ENCODE results near the gene ZBTB16. TPM values are rescaled to one million over a fixed set of nuclear protein-coding genes. Genes with fewer than 3 reads are reported as not detected.

Gene ZBTB16
- total RNA-seq, 2 experiments from 2014 or later: 19.1 to 20.6 TPM

GRCh38 chr11:114026355-114026754, 33.2 kb upstream of the ZBTB16 start:
- Histone ChIP-seq H3K9me3 (ENCODE audit: control insufficient read depth in 1 of 2, insufficient read depth in 1 of 2, low read length in 2 of 2) (no peaks in the 10 kb centered on the region), H3K27ac (ENCODE audit: low read depth in 1 of 2, low read length in 2 of 2) (no peak overlapping the region), H3K4me3 (ENCODE audit: low read length) (no peak overlapping the region), H3K4me1 (ENCODE audit: insufficient read depth, low read length) (peaks cover 5% of the 10 kb centered on the region), H3K27me3 (ENCODE audit: control insufficient read depth in 1 of 2, insufficient read depth in 2 of 2, low read length in 2 of 2) (no peaks in the 10 kb centered on the region), H3K36me3 (ENCODE audit: insufficient read depth, low read length) (no peaks in the 10 kb centered on the region)
- intact Hi-C loops (cut with DNase I, micrococcal nuclease): no loop called here
- Mint-ChIP-seq H3K27ac (no peak overlapping the region), H3K4me3 (no peak overlapping the region), H3K36me3 (ENCODE audit: low read depth) (no peaks in the 10 kb centered on the region), H3K27me3 (peaks cover 11% of the 10 kb centered on the region), H3K9me3 (no peaks in the 10 kb centered on the region), H3K4me1 (ENCODE audit: low read depth) (peaks cover 8% of the 10 kb centered on the region)
- CTCF ChIA-PET: no interaction called here
- POLR2A ChIA-PET: interaction anchor here (1.1 kb wide), 1 partner anchor 78 kb away, joined by 3 read pairs; no protein-coding TSS in a partner anchor
- DNase-seq (peak in 5 of 14 experiments; percentile 9 to 69 (median 57)), ATAC-seq (ENCODE audit: poor library complexity) (peak; percentile 71)
- TF ChIP-seq CTCF (IDR thresholded peaks at IDR 0.05): peak; percentile 33

GRCh38 chr11:114027391-114027790, 32.1 kb upstream of the ZBTB16 start:
- peaks cover 11% of the 10 kb centered on the region for H3K27me3 Mint-ChIP-seq
- no peaks in the 10 kb centered on the region for H3K9me3 Mint-ChIP-seq
- ATAC-seq (ENCODE audit: poor library complexity): no peak

GRCh38 chr11:114027926-114028325, 31.6 kb upstream of the ZBTB16 start:
- POLR2A ChIA-PET: no interaction called here
- intact Hi-C loops (cut with DNase I, micrococcal nuclease): no loop called here
- TF ChIP-seq CTCF (IDR thresholded peaks at IDR 0.05): no peak

More at GRCh38 chr11:114027391-114027790, 32.1 kb upstream of the ZBTB16 start:
- POLR2A ChIA-PET: no interaction called here
- intact Hi-C loops (cut with DNase I, micrococcal nuclease): no loop called here
- H3K4me1 Mint-ChIP-seq (ENCODE audit: low read depth): peaks cover 8% of the 10 kb centered on the region
- Histone ChIP-seq H3K27me3 (ENCODE audit: control insufficient read depth in 1 of 2, insufficient read depth in 2 of 2, low read length in 2 of 2) (no peaks in the 10 kb centered on the region), H3K27ac (ENCODE audit: low read depth in 1 of 2, low read length in 2 of 2) (no peak overlapping the region), H3K4me1 (ENCODE audit: insufficient read depth, low read length) (peaks cover 5% of the 10 kb centered on the region), H3K36me3 (ENCODE audit: insufficient read depth, low read length) (no peaks in the 10 kb centered on the region), H3K4me3 (ENCODE audit: low read length) (no peak overlapping the region), H3K9me3 (ENCODE audit: control insufficient read depth in 1 of 2, insufficient read depth in 1 of 2, low read length in 2 of 2) (no peaks in the 10 kb centered on the region)
- no peak for TF ChIP-seq CTCF (IDR thresholded peaks at IDR 0.05)
- CTCF ChIA-PET: interaction anchor here (1.6 kb wide), 1 partner anchor 234 kb away, joined by 3 read pairs; no protein-coding TSS in a partner anchor
- no peak overlapping the region for H3K27ac Mint-ChIP-seq
- no peak for DNase-seq
- no peak overlapping the region for H3K4me3 Mint-ChIP-seq
- no peaks in the 10 kb centered on the region for H3K36me3 Mint-ChIP-seq (ENCODE audit: low read depth)

More at GRCh38 chr11:114027926-114028325, 31.6 kb upstream of the ZBTB16 start:
- DNase-seq: no peak
- CTCF ChIA-PET: interaction anchor here (1.1 to 1.6 kb wide), 2 partner anchors 233 kb away, joined by 3 read pairs; no protein-coding TSS in a partner anchor
- H3K27me3 Mint-ChIP-seq: peaks cover 11% of the 10 kb centered on the region
- no peak for ATAC-seq (ENCODE audit: poor library complexity)
- no peaks in the 10 kb centered on the region for H3K36me3 ChIP-seq (ENCODE audit: insufficient read depth, low read length)
- H3K27ac ChIP-seq (ENCODE audit: low read depth in 1 of 2, low read length in 2 of 2): no peak overlapping the region
- H3K4me1 Mint-ChIP-seq (ENCODE audit: low read depth): peaks cover 8% of the 10 kb centered on the region
- H3K9me3 ChIP-seq (ENCODE audit: control insufficient read depth in 1 of 2, insufficient read depth in 1 of 2, low read length in 2 of 2): no peaks in the 10 kb centered on the region
- H3K4me1 ChIP-seq (ENCODE audit: insufficient read depth, low read length): peaks cover 5% of the 10 kb centered on the region
- no peaks in the 10 kb centered on the region for H3K27me3 ChIP-seq (ENCODE audit: control insufficient read depth in 1 of 2, insufficient read depth in 2 of 2, low read length in 2 of 2)
- H3K4me3 ChIP-seq (ENCODE audit: low read length): no peak overlapping the region
- no peak overlapping the region for H3K4me3 Mint-ChIP-seq
- H3K9me3 Mint-ChIP-seq: no peaks in the 10 kb centered on the region
- no peak overlapping the region for H3K27ac Mint-ChIP-seq
- no peaks in the 10 kb centered on the region for H3K36me3 Mint-ChIP-seq (ENCODE audit: low read depth)
